GM18508 (cell line): ENCODE results near the gene ZNF425.
"Not testable (repeated sequence)": the region's sequence is repeated elsewhere in the genome, so short reads cannot be mapped to it uniquely, and the experiment has no call there.

Source experiments
- ATAC-seq: cut with Tn5 transposase; IDR thresholded peaks from one replicate; pipeline ENCODE4 v1.9.1; 2021; ENCODE audit warnings: moderate number of reproducible peaks; ENCODE audit not compliant: insufficient read depth, unreplicated experiment

ZNF425 gene

GRCh38 chr7:149133028-149133710 lies 7.0 kb upstream of the ZNF425 start:
- no peak for ATAC-seq

GRCh38 chr7:149130572-149131198 lies 4.6 kb upstream of the ZNF425 start:
- ATAC-seq = no peak

- ATAC-seq = peak; percentile 20
Measured at GRCh38 chr7:149126662-149127266, 640 bp upstream of the ZNF425 start.

- ATAC-seq = no peak
Measured at GRCh38 chr7:149125189-149125862, 798 bp downstream of the ZNF425 start.

GRCh38 chr7:149109969-149110368 lies 16.2 kb downstream of the ZNF425 start:
- ATAC-seq = no peak

- ATAC-seq = no peak
Measured at GRCh38 chr7:149104749-149105148, 21.4 kb downstream of the ZNF425 start.

GRCh38 chr7:149104214-149104613 lies 21.9 kb downstream of the ZNF425 start:
- ATAC-seq = no peak

- ATAC-seq = no peak
Measured at GRCh38 chr7:149103424-149103823, 22.7 kb downstream of the ZNF425 start.

- no peak for ATAC-seq
Measured at GRCh38 chr7:149102666-149103065, 23.5 kb downstream of the ZNF425 start.

- ATAC-seq = no peak
Measured at GRCh38 chr7:149100821-149101220, 25.3 kb downstream of the ZNF425 start.

- ATAC-seq = no peak
Measured at GRCh38 chr7:149099058-149099457, 27.1 kb downstream of the ZNF425 start.

- ATAC-seq = no peak
Measured at GRCh38 chr7:149097088-149097487, 29.0 kb downstream of the ZNF425 start.

GRCh38 chr7:149093228-149093627 lies 32.9 kb downstream of the ZNF425 start:
- no peak for ATAC-seq

GRCh38 chr7:149092244-149092643 lies 33.9 kb downstream of the ZNF425 start:
- ATAC-seq = not testable (repeated sequence)

GRCh38 chr7:149090397-149091195 lies 35.5 kb downstream of the ZNF425 start, which contains the start of gene ZNF786:
Gene ZNF786, minus strand, starts transcription at chr7:149090718. Its CDS starts 78 bp downstream, at chr7:149090640.
- peak; percentile 59 for ATAC-seq

- ATAC-seq = no peak
Measured at GRCh38 chr7:149087376-149087775, 38.7 kb downstream of the ZNF425 start.

- ATAC-seq = no peak
Measured at GRCh38 chr7:149085866-149086265, 40.3 kb downstream of the ZNF425 start.

GRCh38 chr7:149084407-149084806 lies 41.7 kb downstream of the ZNF425 start:
- no peak for ATAC-seq

- ATAC-seq = no peak
Measured at GRCh38 chr7:149081914-149082313, 44.2 kb downstream of the ZNF425 start.

GRCh38 chr7:149077594-149077993 lies 48.5 kb downstream of the ZNF425 start:
- ATAC-seq = no peak
